Fibroblast of villous mesenchyme (primary cell): Measurements from ENCODE around the gene CAGE1. TPM values are rescaled to one million over a fixed set of nuclear protein-coding genes. Genes with fewer than 3 reads are reported as not detected.
"Not testable (repeated sequence)": the region's sequence is repeated elsewhere in the genome, so short reads cannot be mapped to it uniquely, and the experiment has no call there.

ENCODE experiments used
- DNase-seq: peaks from one replicate; pipeline ENCODE4 v3.0.0-alpha.2; 2010; ENCODE audit warnings: low read depth
- H3K4me3 ChIP-seq: 2 replicates; pipeline ENCODE4 v1.5.1; 2011; ENCODE audit warnings: low read depth, mild to moderate bottlenecking, low read length
- total RNA-seq: library from RNA; depleted of rRNA; stranded (reverse); fragments of >200 nt; gene quantifications from 2 replicates; pipeline ENCODE4 v1.2.3, GENCODE V29; 2012
- TF ChIP-seq, protein P1 (sequence below): IDR thresholded peaks from 2 replicates; pipeline ENCODE4 v1.5.1; 2012; ENCODE audit warnings: low read depth, mild to moderate bottlenecking, low read length; ENCODE audit not compliant: insufficient read depth

CAGE1 gene
- total RNA-seq, 1 donor = under 0.01 TPM

DNA sequence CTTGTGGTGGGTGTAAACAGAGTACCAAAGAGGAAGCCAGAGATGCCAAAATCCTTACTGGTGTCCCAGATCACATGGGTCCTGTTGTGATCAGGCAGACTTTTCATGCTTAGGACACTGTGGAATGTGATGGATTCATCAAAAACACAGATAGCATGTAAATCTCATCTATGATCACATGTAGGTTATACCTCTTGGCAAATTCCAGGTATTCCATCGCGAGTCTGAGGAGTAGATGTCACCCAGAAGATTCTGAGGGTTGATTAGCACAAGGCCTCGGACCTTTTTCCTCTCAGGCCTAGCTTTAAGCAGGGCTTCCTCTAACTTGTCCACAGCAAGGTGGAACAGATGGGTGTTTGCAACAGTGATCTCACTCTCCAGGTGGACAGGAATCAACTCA lies 48.3 kb downstream of the CAGE1 start:
- no peak overlapping the region for H3K4me3 ChIP-seq
- DNase-seq = no peak
- TF ChIP-seq, protein P1, sequence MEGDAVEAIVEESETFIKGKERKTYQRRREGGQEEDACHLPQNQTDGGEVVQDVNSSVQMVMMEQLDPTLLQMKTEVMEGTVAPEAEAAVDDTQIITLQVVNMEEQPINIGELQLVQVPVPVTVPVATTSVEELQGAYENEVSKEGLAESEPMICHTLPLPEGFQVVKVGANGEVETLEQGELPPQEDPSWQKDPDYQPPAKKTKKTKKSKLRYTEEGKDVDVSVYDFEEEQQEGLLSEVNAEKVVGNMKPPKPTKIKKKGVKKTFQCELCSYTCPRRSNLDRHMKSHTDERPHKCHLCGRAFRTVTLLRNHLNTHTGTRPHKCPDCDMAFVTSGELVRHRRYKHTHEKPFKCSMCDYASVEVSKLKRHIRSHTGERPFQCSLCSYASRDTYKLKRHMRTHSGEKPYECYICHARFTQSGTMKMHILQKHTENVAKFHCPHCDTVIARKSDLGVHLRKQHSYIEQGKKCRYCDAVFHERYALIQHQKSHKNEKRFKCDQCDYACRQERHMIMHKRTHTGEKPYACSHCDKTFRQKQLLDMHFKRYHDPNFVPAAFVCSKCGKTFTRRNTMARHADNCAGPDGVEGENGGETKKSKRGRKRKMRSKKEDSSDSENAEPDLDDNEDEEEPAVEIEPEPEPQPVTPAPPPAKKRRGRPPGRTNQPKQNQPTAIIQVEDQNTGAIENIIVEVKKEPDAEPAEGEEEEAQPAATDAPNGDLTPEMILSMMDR = no peak

DNA sequence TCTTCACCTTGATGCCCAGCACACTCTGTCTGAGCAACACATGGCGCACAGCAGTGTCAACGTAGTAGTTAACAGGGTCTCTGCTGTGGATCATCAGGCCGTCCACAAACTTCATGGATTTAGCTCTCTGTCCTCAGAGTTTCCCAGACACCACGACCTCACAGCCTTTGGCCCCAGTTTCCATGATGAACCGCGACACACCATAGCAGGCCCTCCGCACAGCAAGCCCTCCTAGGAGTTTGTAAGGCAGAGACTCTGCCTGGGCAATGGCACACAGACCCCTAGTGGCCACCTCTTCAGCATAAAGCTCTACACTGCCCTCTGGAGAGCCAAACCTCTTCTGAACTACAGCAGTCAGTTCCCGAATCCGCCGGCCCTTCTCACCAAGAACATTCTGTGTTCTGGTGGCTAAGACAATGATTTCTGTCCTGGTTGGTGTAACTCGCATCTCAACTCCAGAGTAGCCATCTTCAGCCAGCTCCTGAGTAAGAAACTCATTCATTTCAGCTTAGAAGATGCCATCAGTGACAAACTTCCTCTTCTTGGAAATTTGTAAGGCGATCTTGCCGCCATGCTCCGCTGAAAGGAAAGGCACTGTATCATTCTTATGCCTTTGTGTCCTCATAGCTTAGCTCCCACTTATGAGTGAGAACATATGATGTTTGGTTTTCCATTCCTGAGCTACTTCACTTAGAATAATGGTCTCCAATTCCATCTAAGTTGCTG lies 50.4 kb downstream of the CAGE1 start:
- not testable (repeated sequence) for H3K4me3 ChIP-seq
- DNase-seq = peak; percentile 49
- TF ChIP-seq, protein P1 = peak; percentile 71

DNA sequence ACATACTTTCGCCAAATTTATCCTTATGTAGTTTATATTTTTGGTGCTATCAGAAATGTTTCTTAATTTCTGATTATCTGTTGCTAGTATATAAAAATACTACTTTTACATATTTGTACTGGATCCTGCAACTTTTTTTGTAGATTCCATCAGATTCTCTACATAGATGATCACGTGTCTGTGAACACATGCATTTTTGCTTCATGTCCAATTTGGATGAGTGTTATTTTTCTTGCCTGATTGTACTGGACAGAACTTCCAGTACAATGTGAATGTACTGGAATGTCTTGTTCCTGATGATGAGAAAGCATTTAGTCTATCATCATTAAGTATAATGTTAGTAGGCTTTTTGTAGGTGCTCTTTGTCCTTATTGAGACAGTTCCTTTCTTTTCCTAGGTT lies 51.5 kb downstream of the CAGE1 start:
- DNase-seq = no peak
- TF ChIP-seq, protein P1 = no peak
- no peak overlapping the region for H3K4me3 ChIP-seq

DNA sequence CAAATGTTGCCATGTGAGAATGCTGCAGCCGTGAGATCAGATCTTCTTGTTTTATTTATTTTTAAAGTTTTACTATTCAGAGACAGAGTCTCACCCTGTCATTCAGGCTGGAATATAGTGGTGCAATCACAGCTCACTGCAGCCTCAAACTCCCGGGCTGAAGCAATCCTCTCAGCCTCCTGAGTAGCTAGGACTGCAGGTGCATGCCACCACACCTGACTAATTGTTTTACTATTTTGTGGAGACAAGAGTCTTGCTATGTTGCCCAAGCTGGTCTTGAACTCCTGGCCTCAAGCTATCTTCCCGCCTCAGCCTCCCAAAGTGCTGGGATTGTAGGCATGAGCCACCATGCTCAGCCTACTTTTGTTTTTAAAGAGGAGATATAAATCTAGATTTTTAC lies 54.0 kb downstream of the CAGE1 start:
- DNase-seq = no peak
- TF ChIP-seq, protein P1 = no peak

DNA sequence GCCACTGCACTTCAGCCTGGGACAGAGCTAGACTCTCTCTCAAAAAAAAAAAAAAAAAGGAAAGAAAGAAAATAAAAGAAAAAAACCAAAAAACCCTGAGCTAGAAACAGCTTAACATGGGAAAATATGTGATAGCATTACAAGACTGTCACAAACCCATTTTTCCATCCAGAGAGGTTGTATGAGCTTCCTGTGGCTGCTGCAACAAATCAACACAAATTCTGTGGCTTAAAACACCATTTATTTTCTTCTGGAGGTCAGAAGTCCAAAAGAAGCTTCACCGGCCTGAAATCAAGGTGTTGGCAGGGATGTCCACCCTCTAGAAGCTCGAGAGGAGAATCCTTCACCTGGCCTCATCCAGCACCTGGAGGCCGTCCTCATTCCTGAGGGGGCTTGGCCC lies 54.9 kb downstream of the CAGE1 start:
- DNase-seq = no peak
- TF ChIP-seq, protein P1 = no peak
- H3K4me3 ChIP-seq = no peak overlapping the region

More for the DNA sequence above, 54.0 kb downstream of the CAGE1 start:
- H3K4me3 ChIP-seq = no peak overlapping the region

DNA sequence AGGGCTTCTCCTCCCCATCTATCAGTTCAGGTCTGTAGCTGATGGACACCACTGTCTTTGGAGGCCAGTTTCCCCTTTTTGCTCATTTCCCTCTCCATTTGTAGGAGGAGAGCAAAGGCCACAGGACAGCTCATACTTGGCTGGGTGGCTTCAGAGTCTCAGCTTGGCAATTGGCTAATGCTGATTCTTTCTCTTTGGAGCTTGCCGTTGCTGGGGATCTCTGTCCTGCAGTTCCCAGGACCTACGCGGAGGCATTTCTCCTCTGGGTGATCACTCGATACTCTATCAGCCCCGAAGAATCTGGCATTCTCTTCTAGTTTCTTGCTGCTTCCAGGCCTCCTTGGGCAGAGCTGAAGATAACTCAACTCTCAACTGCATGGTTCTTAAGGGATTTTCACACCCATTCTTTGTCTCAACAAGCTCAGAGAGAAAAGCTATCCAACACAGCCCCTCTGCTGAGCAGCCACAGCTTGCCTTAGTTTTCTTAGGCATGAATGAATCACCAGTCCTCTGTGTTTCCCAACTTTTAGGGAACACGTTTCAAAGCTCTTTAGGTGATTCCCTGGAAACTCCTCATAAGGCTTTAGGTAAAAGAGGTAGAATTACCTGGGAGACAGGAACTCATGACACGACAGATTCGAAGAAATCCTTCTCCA lies 57.3 kb downstream of the CAGE1 start:
- no peak for DNase-seq
- TF ChIP-seq, protein P1 = no peak
- no peak overlapping the region for H3K4me3 ChIP-seq

DNA sequence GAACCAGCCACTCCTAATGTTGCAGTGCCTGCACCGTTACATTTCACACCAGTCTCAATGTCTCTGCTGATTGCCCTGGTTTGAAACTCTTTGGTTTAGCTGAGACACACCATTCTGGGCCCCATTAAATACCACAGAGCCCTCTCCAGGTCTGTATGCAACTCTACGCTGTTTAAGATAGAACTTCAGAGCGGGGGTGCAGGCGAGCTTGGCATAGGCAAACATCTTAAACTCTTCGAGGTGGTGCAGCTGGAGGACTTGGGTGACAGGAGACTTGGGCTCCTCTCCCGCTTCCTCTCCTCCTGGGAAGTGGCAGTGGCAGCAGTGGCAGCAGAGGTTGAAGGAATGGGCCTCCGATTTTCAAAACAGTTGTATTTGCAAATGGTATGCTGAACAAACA lies 58.1 kb downstream of the CAGE1 start:
- no peak overlapping the region for H3K4me3 ChIP-seq
- TF ChIP-seq, protein P1 = no peak
- DNase-seq = no peak
